Muscle layer of colon (tissue), 2 donors: Measurements from ENCODE around the gene FGF11.
A peak's percentile ranks its signal among the peaks of the same experiment; 100 is the strongest.
"Not testable (repeated sequence)": the region's sequence is repeated elsewhere in the genome, so short reads cannot be mapped to it uniquely, and the experiment has no call there.

Experiments used
- H3K27ac ChIP-seq: one replicate; pipeline ENCODE4 v1.7.0; 2013; ENCODE audit warnings: low read depth, mild to moderate bottlenecking, low read length, moderate library complexity
- H3K27me3 ChIP-seq, 2 donors: one replicate each; pipeline ENCODE4 v1.7.0; 2013; ENCODE audit warnings: low read length in 2 of 2, mild to moderate bottlenecking in 2 of 2; ENCODE audit not compliant: insufficient read depth in 2 of 2, control insufficient read depth in 1 of 2
- H3K36me3 ChIP-seq: one replicate; pipeline ENCODE4 v1.7.0; 2013; ENCODE audit warnings: mild to moderate bottlenecking, low read length; ENCODE audit not compliant: insufficient read depth
- H3K4me1 ChIP-seq: one replicate; pipeline ENCODE4 v1.7.0; 2013; ENCODE audit warnings: mild to moderate bottlenecking, low read length; ENCODE audit not compliant: insufficient read depth
- H3K4me3 ChIP-seq, 2 donors: one replicate each; pipeline ENCODE4 v1.7.0; 2013; ENCODE audit warnings: low read length in 2 of 2, low read depth in 1 of 2, mild to moderate bottlenecking in 1 of 2, moderate library complexity in 1 of 2
- H3K9ac ChIP-seq: one replicate; pipeline ENCODE4 v1.7.0; 2013; ENCODE audit warnings: low read length
- H3K9me3 ChIP-seq: one replicate; pipeline ENCODE4 v1.7.0; 2013; ENCODE audit warnings: mild to moderate bottlenecking, low read length
- donor health status: abdominal sarcoma.
- donor health status: Adenocarcinoma of cecum.

Gene FGF11

DNA sequence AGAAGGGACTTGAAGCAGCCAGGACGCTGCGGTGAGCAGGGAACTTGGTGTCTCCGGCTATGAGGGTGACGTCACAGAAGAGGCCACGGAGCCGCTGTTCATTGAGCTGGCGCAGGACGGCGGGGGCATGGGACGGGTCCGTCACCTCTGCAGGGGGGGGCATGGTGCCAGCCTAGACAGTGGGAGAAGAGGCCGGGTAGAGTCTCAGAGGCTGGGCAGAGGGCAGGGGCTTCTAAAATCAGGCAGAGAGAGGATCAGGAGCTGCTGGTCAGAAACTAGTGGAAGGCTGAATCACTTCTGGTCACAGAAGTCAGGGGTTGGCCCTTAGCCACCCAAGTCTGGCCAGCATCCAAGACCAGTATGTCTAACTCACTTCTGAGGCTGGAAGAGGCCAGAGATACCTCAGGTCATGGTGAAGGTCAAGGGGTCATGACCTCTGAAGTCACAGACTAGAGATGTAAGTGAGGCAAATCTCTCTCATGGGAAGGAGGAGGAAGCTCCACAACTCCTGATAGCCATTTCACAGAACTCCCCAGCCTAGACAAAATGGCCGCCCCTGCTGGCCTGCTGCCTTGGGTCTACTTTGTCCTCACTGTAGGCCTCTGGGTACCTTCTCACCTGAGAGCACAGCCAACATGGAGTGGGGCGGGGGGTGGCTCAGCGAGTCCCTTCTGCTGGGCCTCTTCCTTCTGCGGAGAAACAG is 27.5 kb downstream of the FGF11 start:
- Histone ChIP-seq H3K36me3 (peaks cover 8% of the 10 kb centered on the region), H3K4me1 (peaks cover 27% of the 10 kb centered on the region), H3K4me3 (no peak overlapping the region), H3K9ac (no peak overlapping the region), H3K27ac (peak overlapping the region; percentile 21), H3K27me3 (no peaks in the 10 kb centered on the region), H3K9me3 (no peaks in the 10 kb centered on the region)

DNA sequence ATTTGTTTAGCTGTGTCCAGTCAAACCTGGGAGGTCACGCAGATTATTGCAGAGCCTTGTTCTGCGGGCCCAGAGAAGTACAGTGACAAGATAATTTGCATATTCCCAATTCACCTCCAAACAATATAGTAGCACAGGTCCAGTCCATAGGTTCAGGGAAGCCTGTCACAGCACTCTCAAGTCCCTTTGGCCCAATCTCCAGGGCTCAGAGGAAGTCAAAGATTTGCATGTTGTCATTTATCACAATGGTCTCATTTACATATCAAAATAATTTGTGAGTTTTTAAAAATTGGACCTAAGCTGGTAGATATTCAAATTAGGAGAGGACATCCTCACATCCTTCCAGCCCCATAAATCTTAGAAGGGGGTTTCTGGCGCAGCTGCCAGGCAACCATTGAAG is 28.2 kb downstream of the FGF11 start:
- Histone ChIP-seq H3K4me3 (no peak overlapping the region), H3K9me3 (no peaks in the 10 kb centered on the region), H3K36me3 (peaks cover 8% of the 10 kb centered on the region), H3K4me1 (peaks cover 32% of the 10 kb centered on the region), H3K9ac (no peak overlapping the region), H3K27ac (peak overlapping the region; percentile 21), H3K27me3 (no peaks in the 10 kb centered on the region)

DNA sequence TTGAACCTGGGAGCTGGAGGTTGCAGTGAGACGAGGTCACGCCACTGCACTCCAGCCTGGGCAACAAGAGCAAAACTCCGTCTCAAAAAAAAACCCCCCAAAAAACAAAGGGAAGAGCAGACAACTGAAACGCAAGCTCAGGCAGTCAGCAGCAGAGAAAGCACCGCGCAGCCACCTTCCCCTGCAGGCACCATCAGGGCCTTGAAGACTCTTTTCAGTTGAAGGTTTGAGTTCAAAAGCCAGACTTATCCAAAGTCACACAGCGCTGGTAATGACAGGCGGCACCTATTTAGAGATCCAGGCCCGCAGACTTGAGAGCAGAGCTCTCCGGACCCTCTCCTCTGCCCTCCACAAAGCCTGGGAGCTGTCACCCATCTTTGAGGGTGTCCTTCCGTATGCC is 29.0 kb downstream of the FGF11 start:
- H3K27ac ChIP-seq, result no peak overlapping the region
- no peaks in the 10 kb centered on the region for H3K27me3 ChIP-seq
- no peak overlapping the region for H3K9ac ChIP-seq
- peaks cover 8% of the 10 kb centered on the region for H3K36me3 ChIP-seq
- no peak overlapping the region for H3K4me3 ChIP-seq
- H3K9me3 ChIP-seq, result no peaks in the 10 kb centered on the region
- H3K4me1 ChIP-seq, result peaks cover 32% of the 10 kb centered on the region

DNA sequence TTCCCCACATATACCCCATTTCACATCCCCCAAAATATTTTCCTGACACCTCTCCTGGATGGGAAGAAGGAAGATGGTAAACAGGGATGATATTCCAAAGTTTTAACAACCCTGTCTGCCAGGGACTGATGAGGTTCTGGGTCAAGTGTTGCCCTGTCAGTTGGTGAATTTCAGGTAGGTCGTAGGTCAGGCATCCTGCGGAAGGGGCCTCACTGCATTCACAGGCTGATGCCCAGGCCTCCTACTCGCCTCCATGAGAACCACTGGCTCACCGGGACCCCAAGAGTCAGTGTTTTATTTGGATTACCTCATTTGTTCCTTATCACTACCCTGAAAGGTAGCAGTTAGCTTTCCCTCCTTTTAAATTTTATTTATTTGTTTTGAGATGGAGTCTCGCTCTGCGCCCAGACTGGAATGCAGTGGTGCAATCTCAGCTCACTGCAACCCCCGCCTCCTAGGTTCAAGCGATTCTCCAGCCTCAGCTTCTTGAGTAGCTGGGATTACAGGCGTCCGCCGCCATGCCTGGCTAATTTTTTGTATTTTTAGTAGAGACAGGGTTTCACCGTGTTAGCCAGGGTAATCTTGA is 29.6 kb downstream of the FGF11 start:
- Histone ChIP-seq H3K27ac (no peak overlapping the region), H3K36me3 (peaks cover 4% of the 10 kb centered on the region), H3K4me3 (no peak overlapping the region), H3K4me1 (peaks cover 32% of the 10 kb centered on the region), H3K27me3 (no peaks in the 10 kb centered on the region), H3K9ac (no peak overlapping the region), H3K9me3 (no peaks in the 10 kb centered on the region)

DNA sequence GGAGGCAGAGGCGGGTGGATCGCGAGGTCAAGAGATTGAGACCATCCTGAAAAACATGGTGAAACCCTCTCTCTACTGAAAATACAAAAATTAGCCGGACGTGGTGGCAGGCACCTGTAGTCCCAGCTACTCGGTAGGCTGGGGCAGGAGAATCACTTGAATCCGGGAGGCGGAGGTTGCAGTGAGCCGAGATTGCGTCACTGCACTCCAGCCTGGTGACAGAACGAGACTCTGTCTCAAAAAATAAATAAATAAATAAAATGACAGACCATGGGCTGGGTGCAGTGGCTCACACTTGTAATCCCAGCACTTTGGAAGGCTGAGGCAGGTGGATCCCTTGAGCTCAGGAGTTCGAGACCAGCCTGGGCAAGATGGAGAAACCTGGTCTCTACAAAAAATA is 30.5 kb downstream of the FGF11 start:
- H3K9me3 ChIP-seq, H3K27ac ChIP-seq, H3K9ac ChIP-seq, H3K4me3 ChIP-seq, H3K27me3 ChIP-seq, H3K36me3 ChIP-seq: not testable (repeated sequence)
- H3K4me1 ChIP-seq, result peaks cover 39% of the 10 kb centered on the region

DNA sequence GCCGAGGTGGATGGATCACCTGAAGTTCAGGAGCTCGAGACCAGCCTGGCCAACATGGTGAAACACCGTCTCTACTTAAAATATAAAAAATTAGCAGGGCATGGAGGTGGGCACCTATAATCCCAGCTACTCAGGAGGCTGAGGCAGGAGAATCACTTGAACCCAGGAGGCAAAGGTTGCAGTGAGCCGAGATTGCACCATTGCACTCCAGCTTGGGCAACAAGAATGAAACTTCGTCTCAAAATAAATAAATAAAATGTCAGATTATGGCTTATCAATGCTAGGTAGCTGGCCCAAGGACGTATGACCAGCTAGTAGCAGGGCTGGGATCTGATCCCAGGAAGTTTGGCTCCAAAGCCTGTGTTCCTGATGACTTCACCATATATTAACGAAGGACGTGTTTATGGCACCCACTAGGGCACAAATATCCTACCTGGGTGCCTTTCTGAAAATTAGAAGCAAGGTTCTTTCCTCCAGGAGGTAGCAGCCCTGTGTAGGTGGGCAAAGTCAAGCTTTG is 31.2 kb downstream of the FGF11 start:
- H3K27ac ChIP-seq, H3K4me3 ChIP-seq, H3K36me3 ChIP-seq, H3K9me3 ChIP-seq, H3K9ac ChIP-seq, H3K27me3 ChIP-seq: not testable (repeated sequence)
- H3K4me1 ChIP-seq, result peaks cover 46% of the 10 kb centered on the region

DNA sequence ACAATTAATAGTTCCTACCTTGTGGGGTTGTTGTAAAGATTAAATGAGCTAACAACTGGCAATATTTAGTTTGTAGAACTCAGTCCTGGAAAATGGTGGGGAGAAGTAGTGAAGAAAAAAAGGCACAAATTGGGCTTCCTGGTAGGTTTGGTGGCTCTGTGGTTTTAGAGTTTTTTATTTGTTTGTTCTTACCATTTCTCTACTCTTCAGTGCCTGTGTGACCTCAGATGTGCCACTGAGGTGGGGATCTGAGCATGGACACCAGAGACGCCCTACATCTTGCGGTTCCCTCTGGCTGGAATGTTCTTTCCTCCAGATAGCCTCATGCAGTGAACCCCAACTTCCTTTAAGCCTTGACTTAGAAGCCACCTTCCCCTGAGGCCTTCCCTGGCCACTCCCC is 32.4 kb downstream of the FGF11 start:
- Histone ChIP-seq H3K27me3 (no peaks in the 10 kb centered on the region), H3K36me3 (no peaks in the 10 kb centered on the region), H3K4me1 (peaks cover 51% of the 10 kb centered on the region), H3K9ac (no peak overlapping the region), H3K27ac (no peak overlapping the region), H3K9me3 (no peaks in the 10 kb centered on the region), H3K4me3 (no peak overlapping the region)

GRCh38 chr17:7474767-7475166 is 35.5 kb downstream of the FGF11 start:
- H3K9ac ChIP-seq, H3K27me3 ChIP-seq, H3K4me3 ChIP-seq, H3K9me3 ChIP-seq, H3K36me3 ChIP-seq: not testable (repeated sequence)
- Histone ChIP-seq H3K27ac (peak overlapping the region; percentile 40), H3K4me1 (peaks cover 51% of the 10 kb centered on the region)

DNA sequence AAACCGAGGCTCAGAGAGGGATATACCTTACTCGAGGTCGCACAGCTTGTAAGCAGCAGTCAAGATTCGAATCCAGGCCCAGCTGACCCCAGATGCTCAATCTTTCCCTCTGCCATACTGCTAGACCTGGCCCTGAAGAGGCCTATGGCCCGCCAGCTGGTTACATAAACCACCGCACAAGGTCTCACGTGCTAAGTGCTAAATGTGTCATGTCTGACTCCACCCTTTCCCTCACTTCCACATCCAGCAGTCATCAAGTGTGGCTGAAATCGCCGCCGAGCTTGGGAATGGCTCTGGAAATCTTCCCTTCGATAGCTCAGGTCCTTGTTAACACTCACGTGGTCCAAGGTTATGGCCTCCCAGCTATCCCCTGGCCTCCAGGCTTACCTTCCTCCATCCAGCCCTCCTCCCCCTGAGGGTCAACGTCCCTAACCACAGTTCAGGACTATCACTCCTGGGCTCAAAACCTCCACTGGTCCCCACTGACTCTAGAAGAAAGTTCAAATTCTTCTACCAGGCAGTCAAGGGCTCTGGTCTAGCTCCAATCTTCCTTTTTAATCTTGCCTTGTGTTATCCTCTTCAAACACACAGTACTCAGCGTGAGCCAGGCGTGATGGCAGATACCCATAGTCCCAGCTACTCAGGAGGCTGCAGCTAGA is 36.6 kb downstream of the FGF11 start:
- H3K36me3 ChIP-seq, result no peaks in the 10 kb centered on the region
- peak overlapping the region in 1 of 2 donors; percentile 10 for H3K4me3 ChIP-seq

DNA sequence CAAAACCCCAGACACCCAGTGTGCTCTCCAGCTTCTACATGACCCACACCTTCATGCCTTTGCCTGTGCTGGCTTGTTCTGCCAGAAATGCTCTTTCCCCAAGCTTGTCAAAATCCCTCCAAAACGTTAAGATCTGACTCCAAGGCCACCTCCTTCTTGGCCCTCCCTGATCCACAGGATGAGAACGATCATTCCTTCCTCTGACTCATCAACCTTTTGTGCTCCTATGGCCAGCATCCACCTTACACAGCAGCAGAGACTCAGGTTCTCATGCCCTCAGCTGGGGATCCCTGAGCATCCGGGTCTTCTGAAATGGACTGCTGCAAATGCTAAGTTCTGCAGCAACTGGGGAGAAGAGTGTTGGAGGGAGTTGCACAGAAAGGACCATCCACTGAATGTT is 37.2 kb downstream of the FGF11 start:
- H3K4me1 ChIP-seq, result peaks cover 52% of the 10 kb centered on the region
- no peaks in the 10 kb centered on the region for H3K9me3 ChIP-seq
- no peaks in the 10 kb centered on the region for H3K36me3 ChIP-seq
- H3K4me3 ChIP-seq, result peak overlapping the region in 1 of 2 donors; percentile 10
- peak overlapping the region; percentile 95 for H3K9ac ChIP-seq
- no peaks in the 10 kb centered on the region for H3K27me3 ChIP-seq
- H3K27ac ChIP-seq, result peak overlapping the region; percentile 99

More for the DNA sequence above, 36.6 kb downstream of the FGF11 start:
- no peaks in the 10 kb centered on the region for H3K27me3 ChIP-seq
- H3K9ac ChIP-seq, result peak overlapping the region; percentile 95
- H3K4me1 ChIP-seq, result peaks cover 55% of the 10 kb centered on the region
- H3K27ac ChIP-seq, result peak overlapping the region; percentile 99
- H3K9me3 ChIP-seq, result no peaks in the 10 kb centered on the region

DNA sequence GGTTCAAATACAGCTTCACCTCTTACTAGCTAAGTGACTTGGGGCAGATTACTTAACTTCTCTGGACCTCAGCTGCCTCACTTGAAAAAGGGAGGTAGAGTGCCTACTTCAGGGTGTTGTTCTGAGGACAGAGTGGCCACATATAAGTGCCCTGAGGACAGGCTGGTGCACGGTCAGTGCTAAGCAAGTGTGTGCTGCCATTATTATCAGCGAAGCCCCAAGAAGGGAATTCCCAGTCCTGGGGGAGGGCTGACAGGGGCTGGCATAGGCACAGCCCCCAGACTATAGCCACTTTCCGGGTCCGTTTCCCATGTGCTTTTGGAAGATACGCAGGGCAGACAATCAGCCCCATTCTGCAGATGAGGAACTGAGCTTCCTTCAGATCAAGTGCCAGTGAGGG is 37.6 kb downstream of the FGF11 start:
- Histone ChIP-seq H3K9me3 (no peaks in the 10 kb centered on the region), H3K9ac (peak overlapping the region; percentile 95), H3K4me1 (peaks cover 48% of the 10 kb centered on the region), H3K4me3 (peak overlapping the region; percentile 24 to 100), H3K27ac (peak overlapping the region; percentile 99), H3K27me3 (no peaks in the 10 kb centered on the region), H3K36me3 (no peaks in the 10 kb centered on the region)
